Osteoblast (primary cell): ENCODE results near the gene S100A13. TPM values are rescaled to one million over a fixed set of nuclear protein-coding genes. Genes with fewer than 3 reads are reported as not detected.

Source experiments
- DNase-seq: peaks from one replicate; pipeline ENCODE4 v3.0.0; 2011; ENCODE audit warnings: low spot score, mixed read lengths; ENCODE audit not compliant: insufficient read length; ENCODE audit errors: missing footprints
- H2AFZ ChIP-seq: 2 replicates; pipeline ENCODE4 v1.6.0; 2011; ENCODE audit warnings: mild to moderate bottlenecking, low read length
- H3K27ac ChIP-seq: 2 replicates; pipeline ENCODE4 v1.5.1; 2011; ENCODE audit warnings: mild to moderate bottlenecking, low read depth, low read length, moderate library complexity
- H3K27me3 ChIP-seq: 2 replicates; pipeline ENCODE4 v1.6.0; 2012; ENCODE audit warnings: mild to moderate bottlenecking, control low read depth, inconsistent platforms, low read length, moderate library complexity; ENCODE audit not compliant: insufficient read depth
- H3K36me3 ChIP-seq: 2 replicates; pipeline ENCODE4 v1.5.1; 2011; ENCODE audit warnings: mild to moderate bottlenecking, low read length, control low read depth, moderate library complexity; ENCODE audit not compliant: insufficient read depth
- H3K4me1 ChIP-seq: 2 replicates; pipeline ENCODE4 v1.5.1; 2011; ENCODE audit warnings: mild to moderate bottlenecking, low read length, control low read depth, moderate library complexity; ENCODE audit not compliant: insufficient read depth
- H3K4me2 ChIP-seq: 2 replicates; pipeline ENCODE4 v1.6.0; 2011; ENCODE audit warnings: mild to moderate bottlenecking, low read length; ENCODE audit not compliant: insufficient read depth
- H3K4me3 ChIP-seq: fragments of 200-600 bp; sonication (generic); 3 replicates; pipeline ENCODE4 v1.5.1; 2012; ENCODE audit warnings: mild to moderate bottlenecking, low read length, inconsistent platforms; ENCODE audit not compliant: insufficient read depth
- H3K79me2 ChIP-seq: 2 replicates; pipeline ENCODE4 v1.6.0; 2012; ENCODE audit warnings: mild to moderate bottlenecking, low read length, control low read depth, inconsistent platforms; ENCODE audit not compliant: insufficient read depth
- H3K9me3 ChIP-seq: 2 replicates; pipeline ENCODE4 v1.5.1; 2011; ENCODE audit warnings: low read depth, low read length, control low read depth
- H4K20me1 ChIP-seq: 2 replicates; pipeline ENCODE4 v1.6.0; 2012; ENCODE audit warnings: mild to moderate bottlenecking, low read length, control low read depth; ENCODE audit not compliant: insufficient read depth
- total RNA-seq: library from RNA; depleted of rRNA; stranded (reverse); fragments of >200 nt; gene quantifications from 2 replicates; pipeline ENCODE4 v1.2.3, GENCODE V29; 2012
- TF ChIP-seq, protein P1 (sequence below): IDR thresholded peaks from 2 replicates; pipeline ENCODE4 v1.5.1; 2011; ENCODE audit warnings: mild to moderate bottlenecking, low read depth, low read length, moderate library complexity; ENCODE audit errors: extremely low read depth

S100A13 gene
- total RNA-seq, 1 donor, result 121 TPM

DNA sequence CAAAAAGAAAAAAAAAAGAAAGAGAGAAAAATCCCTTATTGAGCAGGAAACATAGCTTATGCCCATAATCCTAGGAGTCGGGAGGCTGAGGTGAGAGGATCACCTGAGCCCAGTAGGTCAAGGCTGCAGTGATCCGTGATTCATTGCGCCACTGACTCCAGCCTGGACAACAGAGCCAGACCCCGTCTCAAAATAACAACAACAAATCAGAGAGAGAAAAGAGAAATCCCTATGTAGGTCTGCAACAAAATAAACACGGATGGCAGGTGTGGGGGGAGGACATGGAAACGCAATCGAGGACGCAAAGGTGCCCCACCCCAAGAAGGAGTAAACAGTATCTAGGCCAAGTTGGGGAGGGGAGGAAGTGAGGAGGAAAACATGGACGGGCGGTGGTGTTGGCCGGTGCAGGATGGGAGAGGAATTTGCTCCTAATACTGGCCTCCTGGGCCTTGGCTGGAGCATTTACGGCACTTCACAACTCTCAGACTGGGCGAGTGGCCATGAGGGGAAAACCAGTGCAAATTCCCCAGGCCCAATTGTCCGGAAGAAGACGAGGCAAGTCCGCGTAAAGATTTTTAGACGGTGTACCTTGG is 6.0 kb upstream of the S100A13 start:
- Histone ChIP-seq H3K4me2 (peak overlapping the region; percentile 82), H4K20me1 (peaks cover 19% of the 10 kb centered on the region), H3K9me3 (no peaks in the 10 kb centered on the region), H3K36me3 (peaks cover 25% of the 10 kb centered on the region), H3K4me3 (peak overlapping the region; percentile 95), H3K27me3 (no peaks in the 10 kb centered on the region), H3K4me1 (peaks cover 10% of the 10 kb centered on the region), H3K27ac (peak overlapping the region; percentile 98), H3K79me2 (peaks cover 39% of the 10 kb centered on the region), H2AFZ (peak overlapping the region; percentile 61)
- TF ChIP-seq, protein P1, sequence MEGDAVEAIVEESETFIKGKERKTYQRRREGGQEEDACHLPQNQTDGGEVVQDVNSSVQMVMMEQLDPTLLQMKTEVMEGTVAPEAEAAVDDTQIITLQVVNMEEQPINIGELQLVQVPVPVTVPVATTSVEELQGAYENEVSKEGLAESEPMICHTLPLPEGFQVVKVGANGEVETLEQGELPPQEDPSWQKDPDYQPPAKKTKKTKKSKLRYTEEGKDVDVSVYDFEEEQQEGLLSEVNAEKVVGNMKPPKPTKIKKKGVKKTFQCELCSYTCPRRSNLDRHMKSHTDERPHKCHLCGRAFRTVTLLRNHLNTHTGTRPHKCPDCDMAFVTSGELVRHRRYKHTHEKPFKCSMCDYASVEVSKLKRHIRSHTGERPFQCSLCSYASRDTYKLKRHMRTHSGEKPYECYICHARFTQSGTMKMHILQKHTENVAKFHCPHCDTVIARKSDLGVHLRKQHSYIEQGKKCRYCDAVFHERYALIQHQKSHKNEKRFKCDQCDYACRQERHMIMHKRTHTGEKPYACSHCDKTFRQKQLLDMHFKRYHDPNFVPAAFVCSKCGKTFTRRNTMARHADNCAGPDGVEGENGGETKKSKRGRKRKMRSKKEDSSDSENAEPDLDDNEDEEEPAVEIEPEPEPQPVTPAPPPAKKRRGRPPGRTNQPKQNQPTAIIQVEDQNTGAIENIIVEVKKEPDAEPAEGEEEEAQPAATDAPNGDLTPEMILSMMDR, result no peak
- DNase-seq, result peak; percentile 90

DNA sequence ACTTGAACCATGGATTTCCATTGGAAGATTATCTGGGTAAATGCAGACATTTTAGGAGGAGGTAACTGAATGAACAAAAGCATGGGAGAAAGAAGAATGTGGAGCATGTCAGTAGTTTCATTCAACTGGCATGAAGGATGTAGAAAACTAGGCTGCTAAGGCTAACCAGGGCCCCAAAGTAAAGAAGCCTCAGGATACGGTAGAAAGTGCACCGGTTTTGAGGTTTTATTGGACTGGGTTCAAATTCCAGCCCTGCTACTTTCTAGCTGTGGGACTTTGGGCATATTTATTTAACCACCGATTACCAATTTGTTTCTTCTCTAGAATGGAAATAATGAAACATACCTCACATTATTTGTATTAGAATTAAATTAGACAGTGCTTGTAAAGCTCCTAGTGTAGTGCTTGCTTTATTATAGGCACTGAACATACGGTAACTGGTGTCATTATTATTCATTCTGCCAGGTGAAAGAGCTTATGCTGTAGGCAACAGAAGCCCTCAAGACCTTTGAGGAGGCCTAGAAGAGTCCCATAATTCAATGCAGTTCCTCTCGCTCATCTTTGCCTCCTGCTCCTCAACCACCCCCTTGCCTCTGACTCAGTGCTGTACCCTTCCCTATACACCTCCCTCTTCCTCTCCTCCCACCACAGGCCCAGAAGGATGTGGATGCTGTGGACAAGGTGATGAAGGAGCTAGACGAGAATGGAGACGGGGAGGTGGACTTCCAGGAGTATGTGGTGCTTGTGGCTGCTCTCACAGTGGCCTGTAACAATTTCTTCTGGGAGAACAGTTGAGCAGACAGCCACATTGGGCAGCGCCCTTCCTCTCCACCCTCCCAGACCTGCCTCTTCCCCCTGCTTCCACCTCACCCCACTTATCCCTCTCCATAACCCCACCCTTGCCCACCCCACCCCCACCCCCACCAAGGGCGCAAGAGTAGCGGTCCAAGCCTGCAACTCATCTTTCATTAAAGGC is 4.0 kb upstream of the S100A13 start:
- TF ChIP-seq, protein P1, result no peak
- Histone ChIP-seq H3K4me3 (no peak overlapping the region), H3K9me3 (no peaks in the 10 kb centered on the region), H3K79me2 (peaks cover 27% of the 10 kb centered on the region), H2AFZ (peak overlapping the region; percentile 60), H3K27ac (no peak overlapping the region), H4K20me1 (peaks cover 14% of the 10 kb centered on the region), H3K27me3 (no peaks in the 10 kb centered on the region), H3K4me2 (no peak overlapping the region), H3K4me1 (peaks cover 25% of the 10 kb centered on the region), H3K36me3 (peaks cover 6% of the 10 kb centered on the region)
- DNase-seq, result peak; percentile 45

DNA sequence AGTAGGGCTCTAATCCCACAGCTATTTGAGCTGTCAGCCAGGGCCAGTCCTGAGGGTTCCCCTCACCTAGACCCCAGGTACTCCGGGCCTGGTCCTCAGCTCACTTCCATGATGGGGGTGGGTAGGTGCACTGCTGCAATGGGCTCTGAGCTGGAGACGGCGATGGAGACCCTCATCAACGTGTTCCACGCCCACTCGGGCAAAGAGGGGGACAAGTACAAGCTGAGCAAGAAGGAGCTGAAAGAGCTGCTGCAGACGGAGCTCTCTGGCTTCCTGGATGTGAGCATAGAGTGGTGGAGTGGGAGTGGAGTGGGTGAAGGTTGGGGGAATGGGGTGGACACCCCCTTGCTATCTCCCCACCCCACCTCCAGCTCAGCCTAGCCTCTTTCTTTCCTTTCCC is 3.1 kb upstream of the S100A13 start:
- no peak overlapping the region for H3K27ac ChIP-seq

More for the DNA sequence above, 3.1 kb upstream of the S100A13 start:
- Histone ChIP-seq H3K36me3 (peaks cover 9% of the 10 kb centered on the region), H3K79me2 (peaks cover 27% of the 10 kb centered on the region), H3K4me2 (no peak overlapping the region), H3K4me1 (peaks cover 34% of the 10 kb centered on the region), H3K9me3 (no peaks in the 10 kb centered on the region), H2AFZ (no peak overlapping the region), H4K20me1 (peaks cover 8% of the 10 kb centered on the region), H3K27me3 (no peaks in the 10 kb centered on the region), H3K4me3 (no peak overlapping the region)
- peak; percentile 58 for DNase-seq
- TF ChIP-seq, protein P1, result no peak
